HG03025 (cell line): ENCODE measurements around the gene RPAP3.
A peak's percentile ranks its signal among the peaks of the same experiment; 100 is the strongest.

Experiments used
- ATAC-seq: cut with Tn5 transposase; IDR thresholded peaks from one replicate; pipeline ENCODE4 v1.9.1; 2021; ENCODE audit warnings: mild to moderate bottlenecking, moderate library complexity; ENCODE audit not compliant: unreplicated experiment, low FRiP score

Gene RPAP3

GRCh38 chr12:47722941-47723631, 17.3 kb upstream of the RPAP3 start:
- no peak for ATAC-seq

GRCh38 chr12:47722136-47722834, 16.5 kb upstream of the RPAP3 start:
- no peak for ATAC-seq

DNA sequence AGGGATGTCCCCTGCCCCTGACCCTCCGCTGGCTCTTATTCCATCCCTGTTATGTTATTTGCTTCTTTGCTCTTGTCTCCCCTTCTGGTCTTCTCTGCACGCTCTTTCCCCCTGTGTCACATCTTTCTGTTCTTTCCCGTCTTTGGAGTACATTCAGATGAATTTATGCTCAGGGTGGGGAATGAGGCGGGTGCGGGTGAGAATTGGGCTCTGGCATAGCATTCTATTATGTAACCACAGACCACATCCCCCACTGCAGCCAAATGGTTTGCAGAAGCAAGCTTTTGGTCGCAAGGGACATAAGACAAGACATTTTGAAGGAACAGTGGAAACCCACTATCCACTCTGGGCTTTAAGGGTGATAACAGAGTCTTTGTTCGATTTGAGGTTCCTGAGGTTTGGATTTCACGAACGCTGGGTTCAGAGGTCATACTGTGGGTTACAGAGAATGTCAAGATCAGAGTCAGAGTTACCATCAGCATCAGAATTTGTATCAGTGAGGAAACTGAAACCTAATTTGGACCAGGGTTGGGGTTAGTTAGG, 15.7 kb upstream of the RPAP3 start:
- no peak for ATAC-seq

DNA sequence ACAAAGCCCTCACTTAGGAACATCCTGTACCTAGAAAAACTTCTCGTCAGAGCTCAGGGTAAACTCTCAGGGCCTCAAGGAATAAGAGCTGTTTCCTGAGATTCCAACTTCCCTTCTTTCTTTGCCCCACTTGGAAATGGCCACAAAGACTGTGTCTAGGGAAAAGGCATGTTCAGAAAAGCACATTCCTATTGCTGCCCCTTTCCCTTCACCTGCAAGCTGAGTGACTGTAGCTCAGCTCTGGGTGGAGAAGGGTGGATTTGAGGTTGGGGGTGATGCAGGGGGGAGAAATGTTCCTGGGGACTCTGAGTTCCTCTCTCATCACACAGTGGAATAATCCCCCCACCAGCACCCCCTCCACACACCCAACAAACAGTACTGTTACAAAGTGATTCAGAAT, 12.7 kb upstream of the RPAP3 start:
- ATAC-seq: no peak

DNA sequence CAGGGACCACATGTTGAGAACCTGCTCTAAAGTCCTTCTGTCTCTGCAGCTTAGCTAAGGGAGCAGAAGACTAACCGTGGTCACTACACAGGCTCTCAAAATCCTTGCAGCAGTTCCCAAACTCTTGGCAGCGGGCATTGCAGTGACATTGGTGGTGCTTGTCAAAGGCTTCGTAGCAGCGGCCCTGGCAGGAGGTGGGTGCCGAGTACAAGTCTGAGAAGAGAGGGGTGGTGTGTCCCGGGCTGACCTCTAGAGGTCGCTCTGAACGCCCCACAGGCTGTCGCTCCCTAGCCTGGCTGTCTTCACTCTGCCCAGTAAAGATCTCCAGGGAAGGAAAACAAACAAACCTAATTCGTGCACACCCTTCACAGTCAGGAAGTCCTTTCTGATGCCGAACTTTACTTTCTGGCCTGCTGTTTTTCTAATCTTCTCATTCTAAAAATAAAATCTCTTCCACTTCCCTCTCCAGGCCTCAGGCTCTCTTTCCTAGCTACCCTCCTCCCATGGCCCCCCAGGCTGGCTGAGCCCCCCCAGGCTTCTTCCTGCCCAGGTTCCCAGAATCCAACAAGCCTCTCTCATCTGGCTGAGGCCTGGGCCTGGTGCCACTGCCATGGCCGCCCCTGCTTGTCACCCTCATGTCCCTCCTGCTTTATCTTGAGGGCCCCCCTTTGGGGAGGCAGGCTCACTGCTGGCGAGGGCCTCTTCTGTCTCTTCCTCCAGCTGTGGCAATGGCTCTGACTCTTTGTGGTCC, 11.8 kb upstream of the RPAP3 start:
- no peak for ATAC-seq

GRCh38 chr12:47717046-47717442, 11.2 kb upstream of the RPAP3 start:
- ATAC-seq: no peak

DNA sequence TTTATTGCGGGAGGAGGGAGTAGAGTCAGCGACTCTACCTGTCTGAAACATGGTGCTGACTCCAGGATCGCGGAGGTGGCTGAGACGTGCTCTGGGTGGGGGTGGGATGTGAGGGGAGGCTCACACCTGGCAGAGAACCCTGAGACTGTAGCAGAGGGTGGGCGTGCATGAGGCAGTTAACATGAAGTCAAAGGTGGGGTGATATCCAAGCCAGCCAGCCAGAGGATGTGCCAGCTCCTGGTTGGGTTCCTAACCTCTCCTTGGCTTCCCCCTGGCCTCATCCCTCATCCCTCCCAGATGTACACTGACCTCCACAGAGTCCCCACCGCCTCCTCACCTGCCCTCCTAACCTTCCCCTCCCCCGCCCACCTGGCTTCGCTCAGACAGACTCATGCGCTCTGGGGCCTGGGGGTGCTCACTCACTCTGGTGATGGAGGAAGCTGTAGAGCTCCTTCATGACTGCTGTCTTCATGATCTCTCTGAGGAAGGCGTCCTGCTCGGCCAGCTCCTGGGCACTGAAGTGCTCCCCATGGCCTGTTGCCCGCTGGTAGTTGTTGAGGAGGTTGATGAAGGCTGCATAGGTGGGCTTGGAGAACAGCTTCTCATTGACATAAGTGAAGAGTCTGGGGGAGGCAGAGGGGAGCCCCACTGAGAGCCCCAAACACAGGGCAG, 10.2 kb upstream of the RPAP3 start:
- no peak for ATAC-seq

- peak; percentile 50 for ATAC-seq
Observed at GRCh38 chr12:47715393-47715876, 9.6 kb upstream of the RPAP3 start.

DNA sequence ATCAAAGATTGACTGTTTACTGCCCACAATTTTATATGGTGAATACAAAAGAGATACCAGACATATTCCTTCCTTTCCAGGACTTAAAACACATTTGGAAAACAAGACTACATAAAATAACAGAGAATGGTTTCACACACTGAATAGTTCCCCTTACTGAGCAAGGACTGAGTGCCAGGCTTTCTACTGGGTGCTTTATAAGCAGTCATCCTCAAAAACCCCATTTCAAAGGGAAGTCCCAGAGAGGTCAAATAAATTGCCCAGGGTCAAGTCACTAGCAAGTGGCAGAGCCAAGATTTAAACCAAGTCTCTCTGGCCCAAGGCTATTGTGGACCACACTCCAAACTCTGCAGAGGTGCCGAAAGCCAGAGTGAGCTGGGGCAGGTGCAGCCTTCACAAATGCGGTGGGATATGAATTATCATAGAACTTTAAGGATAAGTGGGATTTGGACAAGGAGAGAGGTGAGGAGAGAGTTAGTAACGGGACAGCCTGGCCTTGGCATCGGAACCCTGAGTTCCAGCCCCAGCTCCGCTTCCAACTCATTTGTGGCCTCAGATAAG, 9.1 kb upstream of the RPAP3 start:
- ATAC-seq: no peak

- no peak for ATAC-seq
Observed at GRCh38 chr12:47712171-47712570, 6.3 kb upstream of the RPAP3 start.

- no peak for ATAC-seq
Observed at GRCh38 chr12:47711448-47711847, 5.6 kb upstream of the RPAP3 start.

DNA sequence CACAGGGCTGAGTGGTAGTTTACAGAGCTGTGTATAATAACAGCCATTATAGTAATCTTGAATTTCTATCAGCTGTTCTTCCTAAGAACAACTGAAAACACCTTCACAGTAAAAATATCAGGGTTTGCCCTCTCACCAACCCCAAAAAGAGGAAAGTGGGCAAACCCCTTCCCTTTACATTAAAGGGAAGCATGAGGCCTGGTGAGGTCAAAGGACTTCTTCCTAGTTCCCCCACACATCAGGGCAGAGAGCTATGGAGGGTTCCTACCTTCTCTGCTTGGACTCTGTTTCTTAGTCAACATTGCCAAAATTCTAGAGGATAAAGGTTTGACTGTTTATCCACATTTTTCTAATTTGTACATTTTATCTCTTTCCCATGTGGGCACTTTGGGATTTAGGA, 4.4 kb upstream of the RPAP3 start:
- ATAC-seq: no peak

DNA sequence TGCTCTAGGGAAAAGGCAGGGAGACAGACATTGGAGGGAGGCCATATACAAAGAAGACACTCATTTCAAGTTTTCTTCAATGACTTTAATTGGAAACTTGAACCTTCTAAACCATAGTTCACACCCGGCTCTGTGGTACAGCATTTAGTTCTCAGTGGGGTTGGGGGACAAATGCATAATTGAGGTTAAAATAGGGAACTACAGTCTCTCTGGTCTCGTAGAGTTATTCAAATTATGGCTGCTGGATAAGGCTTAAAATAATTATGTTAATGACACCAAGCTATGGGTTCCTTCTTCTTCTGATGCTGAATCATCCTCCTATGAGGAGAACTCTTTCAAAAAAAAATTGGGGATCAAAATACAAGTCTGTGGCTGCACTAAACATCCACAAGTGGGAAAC, 3.8 kb upstream of the RPAP3 start:
- ATAC-seq: no peak

- no peak for ATAC-seq
Observed at GRCh38 chr12:47709237-47709636, 3.4 kb upstream of the RPAP3 start.

GRCh38 chr12:47707905-47708543, 2.2 kb upstream of the RPAP3 start:
- no peak for ATAC-seq

GRCh38 chr12:47707355-47707754, 1.5 kb upstream of the RPAP3 start:
- no peak for ATAC-seq

DNA sequence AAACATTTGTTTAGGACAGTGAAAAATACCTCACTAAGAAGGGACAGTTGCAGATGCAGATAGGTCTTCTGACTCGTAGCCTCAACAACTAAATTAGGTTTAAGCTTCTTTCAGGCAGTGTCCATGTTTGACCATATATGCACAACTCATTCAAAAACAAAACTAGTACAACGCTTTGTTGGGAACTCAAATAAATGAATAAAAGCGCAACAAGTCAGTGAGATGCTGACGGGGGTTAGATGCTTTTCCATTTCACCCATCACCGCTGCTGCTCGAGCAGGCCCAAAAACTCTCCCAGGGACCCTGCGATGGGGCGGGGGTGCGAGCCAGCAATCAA, 633 bp downstream of the RPAP3 start:
- ATAC-seq: no peak

DNA sequence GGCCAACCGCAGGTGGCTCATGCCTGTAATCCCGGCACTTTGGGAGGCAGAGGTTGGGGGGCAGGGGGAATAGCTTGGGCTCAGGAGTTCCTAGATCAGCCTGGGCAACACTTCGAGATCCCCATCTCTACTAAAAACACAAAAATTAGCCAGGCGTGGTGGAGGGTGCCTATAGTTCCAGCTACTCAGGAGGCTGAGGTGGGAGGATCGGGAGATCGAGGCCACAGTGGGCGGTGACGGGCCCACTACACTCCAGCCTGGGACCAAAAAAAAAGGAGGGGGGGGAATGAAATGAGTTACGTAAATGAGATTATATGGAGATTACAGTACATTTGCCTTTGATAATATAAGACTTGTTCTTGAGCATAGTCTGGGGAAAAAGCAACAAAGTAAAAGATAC, 1.1 kb downstream of the RPAP3 start:
- no peak for ATAC-seq

DNA sequence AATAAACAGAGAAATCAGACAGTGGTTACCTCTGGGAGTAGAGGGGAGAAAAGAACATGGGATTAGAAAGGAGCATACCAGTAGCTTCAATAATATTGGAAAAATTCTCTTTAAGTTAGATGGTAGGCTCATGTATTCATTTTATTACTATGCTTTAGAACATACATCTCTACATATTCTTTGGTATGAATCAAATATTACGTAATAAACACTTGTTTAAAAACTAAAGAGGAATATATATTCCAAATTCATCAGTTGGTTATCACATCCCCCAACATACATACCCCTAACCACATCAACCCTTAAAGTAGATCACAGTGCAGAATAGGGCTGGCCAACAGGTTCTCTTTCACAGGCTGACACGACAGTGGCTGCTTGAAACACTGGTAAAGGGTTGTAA, 5.6 kb downstream of the RPAP3 start:
- no peak for ATAC-seq

- ATAC-seq: no peak
Observed at GRCh38 chr12:47698631-47699030, 7.2 kb downstream of the RPAP3 start.
